Stimulated activated CD4-positive, alpha-beta T cell treated with anti-CD3 and anti-CD28 coated beads, Interleukin-15, amount 100 ng/mL, for 24 hours (primary cell): ENCODE data around the gene NACC1.
A peak's percentile ranks its signal among the peaks of the same experiment; 100 is the strongest.
"Not testable (repeated sequence)": the region's sequence is repeated elsewhere in the genome, so short reads cannot be mapped to it uniquely, and the experiment has no call there.

Experiments used
- DNase-seq: peaks from one replicate; pipeline ENCODE4 v3.0.0-alpha.2; 2020

The NACC1 gene

DNA sequence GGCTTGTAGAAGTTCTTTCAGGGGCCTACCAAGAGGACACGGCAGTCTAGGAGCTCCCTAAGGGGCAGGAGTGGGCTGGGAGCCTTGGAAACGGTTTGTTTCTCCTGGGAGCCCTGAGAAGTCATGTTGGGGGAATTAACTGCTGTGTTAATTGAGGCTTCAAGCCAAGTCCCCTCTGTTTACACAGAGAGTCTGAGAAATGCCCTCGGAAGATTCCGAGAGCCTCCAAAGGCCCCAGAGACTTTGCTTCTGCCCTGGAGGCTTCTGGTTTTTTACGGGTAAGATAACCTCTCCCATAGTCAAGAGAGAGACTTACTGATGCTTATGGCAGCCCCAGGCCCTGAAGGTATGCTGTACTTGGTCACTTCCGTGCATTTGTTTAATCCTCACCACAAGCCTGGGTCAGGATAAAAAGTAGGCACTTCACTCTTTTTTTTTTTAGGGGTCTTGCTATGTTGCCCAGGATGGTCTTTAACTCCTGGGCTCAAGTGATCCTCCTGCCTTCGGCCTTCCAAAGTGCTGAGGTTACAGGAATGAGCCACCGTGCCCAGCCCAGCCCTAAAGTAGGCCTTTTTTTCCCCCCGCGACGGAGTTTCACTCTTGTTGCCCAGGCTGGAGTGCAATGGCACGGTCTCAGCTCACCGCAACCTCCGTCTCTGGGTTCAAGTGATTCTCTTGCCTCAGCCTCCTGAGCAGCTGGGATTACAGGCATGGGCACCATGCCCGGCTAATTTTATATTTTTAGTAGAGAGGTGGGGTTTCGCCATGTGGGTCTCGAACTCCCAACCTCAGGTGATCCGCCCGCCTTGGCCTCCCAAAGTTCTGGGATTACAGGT, 47.3 kb downstream of the NACC1 start:
- DNase-seq, result no peak

DNA sequence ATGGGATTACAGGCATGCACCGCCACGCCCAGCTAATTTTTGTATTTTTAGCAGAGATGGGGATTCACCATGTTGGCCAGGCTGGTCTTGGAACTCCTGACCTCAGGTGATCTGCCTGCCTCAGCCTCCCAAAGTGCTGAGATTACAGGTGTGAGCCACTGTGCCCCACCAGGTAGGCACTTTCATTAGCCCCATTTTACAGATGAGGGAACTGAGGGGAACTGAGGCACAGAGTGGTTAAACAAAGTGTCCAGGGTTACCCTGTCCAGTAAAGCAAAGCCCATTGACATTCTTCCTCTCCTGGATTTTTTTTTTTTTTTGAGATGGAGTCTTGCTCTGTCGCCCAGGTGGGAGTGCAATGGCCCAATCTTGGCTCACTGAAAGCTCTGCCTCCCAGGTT, 48.1 kb downstream of the NACC1 start:
- DNase-seq, result not testable (repeated sequence)

DNA sequence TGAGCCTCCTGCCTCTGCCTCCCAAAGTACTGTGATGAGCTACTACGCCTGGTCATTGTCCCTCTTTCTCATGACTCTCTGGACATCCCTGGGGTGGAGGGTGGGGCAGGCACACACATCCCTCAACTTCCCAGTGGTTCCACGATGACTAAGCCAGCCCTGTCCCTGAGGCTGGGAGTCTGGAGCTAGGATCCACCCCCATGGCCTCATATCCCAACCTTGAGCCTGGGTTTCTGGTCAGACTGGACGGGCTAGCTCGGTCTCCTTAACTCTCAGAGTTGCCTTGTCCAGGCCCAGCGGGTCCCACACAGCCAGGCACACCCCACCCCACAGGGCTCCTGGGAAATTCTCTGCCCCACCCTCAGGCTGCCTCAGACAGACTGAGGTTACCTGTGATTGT, 51.7 kb downstream of the NACC1 start:
- no peak for DNase-seq

DNA sequence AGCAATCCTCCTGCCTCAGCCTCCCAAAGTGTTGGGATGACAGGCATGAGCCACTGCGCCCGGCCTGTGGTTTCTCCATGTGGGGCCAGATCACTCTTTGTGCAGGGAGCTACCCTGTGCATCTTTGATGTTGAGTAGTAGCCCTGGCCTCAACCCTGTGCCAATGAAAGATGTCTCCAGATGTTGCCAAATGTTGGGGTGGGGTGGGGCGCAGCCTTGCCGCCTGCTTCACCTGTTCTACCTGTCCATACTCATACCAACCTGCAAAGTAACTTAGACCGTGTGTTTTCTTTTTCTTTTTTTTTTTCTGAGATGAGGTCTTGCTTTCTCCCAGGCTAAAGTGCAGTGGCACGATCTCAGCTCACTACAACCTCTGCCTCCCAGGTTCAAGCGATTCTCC, 53.1 kb downstream of the NACC1 start:
- DNase-seq, result no peak

DNA sequence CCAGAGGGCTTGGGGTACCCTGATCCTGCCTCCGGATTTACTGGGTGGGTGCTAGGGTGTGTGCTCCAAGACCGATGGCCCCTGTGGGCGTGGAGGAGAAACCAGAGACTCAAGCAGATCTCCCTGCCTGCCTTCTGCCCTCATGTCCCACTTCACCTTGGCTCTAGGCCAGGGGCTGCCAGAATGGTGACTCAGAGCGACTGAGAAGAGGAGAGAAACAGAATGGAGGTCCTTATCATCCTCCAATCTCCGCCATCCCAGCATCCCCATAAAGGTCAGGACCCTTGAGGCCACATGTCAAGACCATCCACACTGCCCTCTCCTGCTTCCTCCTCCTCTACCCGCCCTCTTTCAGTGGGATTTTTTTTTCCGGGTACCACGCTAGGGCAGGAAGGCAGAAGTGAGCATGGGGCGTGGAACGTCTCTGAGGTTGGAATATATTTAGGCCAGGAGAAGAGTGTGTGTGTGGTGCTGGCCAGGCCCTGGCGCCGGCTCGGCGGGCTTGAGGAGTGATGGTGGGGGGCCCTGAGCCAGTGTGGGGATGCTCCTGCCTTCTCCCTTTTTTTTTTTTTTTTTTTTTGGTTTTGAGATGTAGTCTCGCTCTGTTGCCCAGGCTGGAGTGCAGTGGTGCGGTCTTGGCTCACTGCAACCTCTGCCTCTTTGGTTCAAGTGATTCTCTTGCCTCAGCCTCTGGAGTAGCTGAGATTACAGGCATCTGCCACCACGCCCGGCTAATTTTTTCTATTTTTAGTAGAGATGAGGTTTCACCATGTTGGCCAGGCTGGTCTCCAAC, 54.5 kb downstream of the NACC1 start:
- peak; percentile 87 for DNase-seq

DNA sequence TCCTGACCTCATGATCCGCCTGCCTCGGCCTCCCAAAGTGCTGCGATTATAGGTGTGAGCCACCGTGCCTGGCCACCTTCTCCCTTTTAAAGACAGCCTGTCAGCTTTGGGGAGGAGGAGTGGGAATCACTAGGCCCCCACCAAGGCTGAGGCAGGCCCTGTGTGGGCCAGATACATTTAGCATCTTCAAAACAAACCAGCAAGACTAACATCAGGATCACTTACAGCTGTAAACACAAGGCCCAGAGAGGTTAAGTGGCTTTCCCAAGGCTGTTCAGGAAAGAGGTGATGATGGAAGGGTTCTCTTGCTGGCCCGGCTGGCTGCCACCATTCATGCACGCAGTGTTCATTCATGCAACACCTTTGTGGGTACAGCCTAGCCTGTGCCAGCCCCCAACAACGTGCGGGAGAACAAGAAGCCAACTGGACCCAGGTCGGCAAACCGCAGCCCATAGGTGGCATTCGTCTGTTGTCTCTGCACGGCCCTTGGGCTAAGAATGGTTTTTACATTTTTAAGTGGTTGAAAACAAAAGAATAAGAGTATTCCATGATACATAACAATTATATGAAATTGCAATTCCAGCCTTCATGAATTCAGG, 55.2 kb downstream of the NACC1 start:
- no peak for DNase-seq

DNA sequence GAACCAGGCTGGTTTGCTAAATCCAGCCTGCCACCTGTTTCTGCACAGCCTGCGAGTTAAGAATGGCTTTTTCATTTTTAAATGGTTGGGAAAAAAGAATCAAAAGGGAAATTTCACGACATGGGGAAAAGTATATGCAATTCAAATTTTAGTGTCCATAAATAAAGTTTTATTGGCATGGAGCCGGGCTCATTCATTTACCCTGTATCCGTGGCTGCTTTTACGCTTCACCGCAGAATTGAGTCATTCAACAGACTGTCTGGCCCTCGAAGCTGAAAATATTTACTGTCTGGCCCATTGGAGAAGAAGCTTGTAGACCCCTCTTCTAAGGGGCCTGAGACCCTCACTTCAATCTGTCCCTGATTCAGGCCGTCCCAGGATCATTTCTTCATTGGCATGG, 58.3 kb downstream of the NACC1 start:
- DNase-seq, result no peak

DNA sequence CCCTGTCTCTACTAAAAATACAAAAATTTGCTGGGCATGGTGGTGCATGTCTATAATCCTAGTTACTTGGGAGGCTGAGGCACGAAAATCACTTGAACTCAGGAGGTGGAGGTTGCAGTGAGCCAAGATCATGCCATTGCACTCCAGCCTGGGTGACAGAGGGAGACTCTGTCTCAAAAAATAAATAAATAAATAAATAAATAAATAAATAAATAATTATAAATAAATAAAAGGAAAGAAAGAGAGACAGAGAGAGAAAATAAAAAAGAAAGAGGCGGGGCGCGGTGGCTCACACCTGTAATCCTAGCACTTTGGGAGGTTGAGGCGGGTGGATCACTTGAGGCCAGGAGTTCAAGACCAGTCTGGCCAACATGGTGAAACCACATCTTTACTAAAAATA, 59.5 kb downstream of the NACC1 start:
- not testable (repeated sequence) for DNase-seq

DNA sequence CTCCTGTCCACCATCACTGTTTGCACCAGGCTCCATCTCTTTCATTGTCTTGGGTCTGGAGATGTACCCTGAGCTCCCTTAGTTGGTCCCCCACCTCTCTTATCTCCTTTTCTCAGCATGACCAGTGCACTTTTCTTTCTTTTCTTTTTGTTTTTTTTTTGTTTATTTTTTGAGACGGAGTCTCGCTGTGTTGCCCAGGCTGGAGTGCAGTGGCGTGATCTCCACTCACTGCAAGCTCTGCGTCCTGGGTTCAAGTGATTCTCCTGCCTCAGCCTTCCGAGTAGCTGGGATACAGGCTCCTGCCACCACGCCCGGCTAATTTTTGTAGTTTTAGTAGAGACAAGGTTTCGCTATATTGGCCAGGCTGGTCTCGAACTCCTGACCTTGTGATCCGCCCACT, 60.2 kb downstream of the NACC1 start:
- DNase-seq, result not testable (repeated sequence)

DNA sequence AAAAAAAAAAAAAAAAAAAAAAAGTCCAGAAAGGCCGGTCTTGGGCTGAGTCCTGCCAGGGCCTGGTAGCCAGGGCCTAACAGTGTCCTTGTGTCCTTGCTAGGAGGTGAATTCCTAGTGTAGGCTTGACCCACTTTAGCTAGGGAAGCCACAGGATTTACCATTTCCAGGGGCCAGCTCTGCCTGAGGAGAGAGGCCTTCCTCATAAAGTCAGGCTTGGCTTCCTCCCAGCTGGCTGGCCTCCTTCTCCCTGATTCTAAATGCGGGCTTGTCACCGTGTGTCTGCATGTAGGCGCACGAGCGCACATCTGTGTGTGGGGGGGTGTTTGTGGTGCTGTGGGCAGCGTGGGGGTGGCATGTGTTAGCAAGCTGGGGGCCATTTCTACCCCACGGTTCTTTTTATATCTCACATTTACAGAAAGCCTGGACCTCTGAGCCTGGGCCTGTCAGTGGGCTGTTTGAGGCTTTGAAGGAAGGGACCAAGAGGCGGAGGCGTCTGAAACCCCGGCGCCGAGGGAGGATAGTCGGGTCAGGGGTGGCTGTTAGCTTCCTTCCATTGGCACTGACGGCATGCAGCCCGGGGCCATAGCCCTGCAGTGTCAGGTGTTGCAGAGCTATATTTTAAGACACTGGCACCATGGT, 63.8 kb downstream of the NACC1 start:
- DNase-seq, result peak; percentile 46

DNA sequence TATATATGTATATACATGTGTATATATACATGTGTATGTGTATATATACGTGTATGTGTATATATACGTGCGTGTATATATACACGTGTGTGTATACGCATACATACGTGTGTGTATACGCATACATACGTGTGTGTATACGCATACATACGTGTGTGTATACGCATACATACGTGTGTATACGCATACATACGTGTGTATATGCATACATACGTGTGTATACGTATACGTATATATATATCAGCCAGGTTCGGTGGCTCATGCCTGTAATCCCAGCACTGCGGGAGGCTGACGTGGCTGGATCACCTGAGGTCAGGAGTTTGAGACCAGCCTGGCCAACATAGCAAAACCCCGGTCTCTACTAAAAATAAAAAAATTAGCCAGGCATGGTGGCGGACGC, 66.9 kb downstream of the NACC1 start:
- DNase-seq, result not testable (repeated sequence)

DNA sequence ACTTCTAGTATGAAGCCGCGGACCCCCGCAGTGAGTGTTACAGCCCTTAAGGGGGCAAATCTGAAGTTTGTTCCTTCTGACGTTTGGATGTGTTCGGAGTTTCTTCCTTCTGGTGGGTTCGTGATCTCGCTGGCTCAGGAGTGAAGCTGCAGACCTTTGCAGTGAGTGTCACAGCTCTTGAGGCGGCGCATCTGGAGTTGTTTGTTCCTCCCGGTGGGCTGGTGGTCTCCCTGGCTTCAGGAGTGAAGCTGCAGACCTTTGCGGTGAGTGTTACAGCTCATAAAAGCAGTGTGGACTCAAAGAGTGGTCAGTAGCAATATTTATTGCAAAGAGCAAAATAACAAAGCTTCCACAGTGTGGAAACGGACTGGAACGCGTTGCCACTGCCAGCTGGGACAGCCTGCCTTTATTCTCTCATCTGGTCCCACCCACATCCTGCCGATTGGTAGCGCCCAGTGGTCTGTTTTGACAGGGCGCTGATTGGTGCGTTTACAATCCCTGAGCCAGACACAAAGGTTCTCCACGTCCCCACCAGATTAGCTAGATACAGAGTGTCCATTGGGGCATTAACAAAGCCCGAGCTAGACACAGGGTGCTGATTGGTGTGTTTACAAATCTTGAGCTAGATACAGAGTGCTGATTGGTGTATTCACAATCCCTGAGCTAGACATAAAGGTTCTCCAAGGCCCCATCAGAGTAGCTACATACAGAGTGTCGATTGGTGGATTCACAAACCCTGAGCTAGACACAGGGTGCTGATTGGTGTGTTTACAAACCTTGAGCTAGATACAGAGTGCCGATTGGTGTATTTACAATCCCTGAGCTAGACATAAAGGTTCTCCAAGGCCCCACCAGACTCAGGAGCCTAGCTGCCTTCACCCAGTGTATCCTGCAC, 67.9 kb downstream of the NACC1 start:
- DNase-seq, result not testable (repeated sequence)

DNA sequence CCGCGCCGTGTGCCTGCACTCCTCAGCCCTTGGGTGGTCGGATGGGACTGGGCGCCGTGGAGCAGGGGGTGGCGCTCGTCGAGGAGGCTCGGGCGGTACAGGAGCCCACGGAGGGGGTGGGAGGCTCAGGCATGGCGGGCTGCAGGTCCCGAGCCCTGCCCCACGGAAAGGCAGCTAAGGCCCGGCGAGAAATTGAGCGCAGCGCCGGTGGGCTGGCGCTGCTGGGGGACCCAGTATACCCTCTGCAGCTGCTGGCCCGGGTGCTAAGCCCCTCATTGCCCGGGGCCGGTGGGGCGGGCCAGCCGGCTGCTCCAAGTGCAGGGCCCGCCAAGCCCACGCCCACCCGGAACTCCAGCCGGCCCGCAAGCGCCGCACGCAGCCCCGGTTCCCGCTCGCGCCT, 68.6 kb downstream of the NACC1 start:
- not testable (repeated sequence) for DNase-seq

DNA sequence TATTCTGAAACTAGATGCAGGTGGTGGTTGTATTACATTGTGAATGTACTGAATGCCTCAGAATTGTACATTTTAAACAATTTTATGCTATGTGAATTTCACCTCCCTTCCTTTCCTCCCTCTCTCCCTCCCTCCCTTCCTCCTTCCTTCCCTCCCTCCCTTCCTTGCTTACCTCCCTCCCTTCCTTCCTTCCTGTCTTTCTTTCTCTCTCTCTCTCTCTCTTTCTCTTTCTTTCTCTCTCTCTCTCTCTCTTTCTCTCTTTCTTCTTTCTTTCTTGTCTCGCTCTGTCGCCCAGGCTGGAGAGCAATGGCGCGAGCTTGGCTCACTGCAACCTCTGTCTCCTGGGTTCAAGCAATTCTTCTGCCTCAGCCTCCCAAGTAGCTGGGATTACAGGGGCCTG, 69.4 kb downstream of the NACC1 start:
- no peak for DNase-seq

DNA sequence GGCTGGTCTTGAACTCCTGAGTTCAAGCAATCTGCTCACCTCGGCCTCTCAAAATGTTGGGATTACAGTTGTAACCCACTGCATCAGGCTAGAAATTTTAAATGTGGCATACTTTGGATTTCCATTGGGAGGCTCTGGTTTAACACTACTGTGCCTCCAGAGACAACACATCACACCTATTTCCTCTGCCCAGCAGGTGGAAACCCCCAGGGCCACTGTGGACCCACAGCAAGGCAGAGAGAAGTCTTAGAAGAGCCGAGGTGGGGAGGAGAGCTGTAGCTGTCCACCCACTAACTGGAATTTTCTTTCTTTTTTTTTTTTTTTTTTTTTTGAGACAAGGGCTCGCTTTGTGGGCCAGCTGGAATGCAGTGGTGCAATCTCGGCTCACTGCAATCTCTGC, 71.5 kb downstream of the NACC1 start:
- no peak for DNase-seq
